ENCODE data around the gene CUX1.
"Not testable (repeated sequence)": the region's sequence is repeated elsewhere in the genome, so short reads cannot be mapped to it uniquely, and the experiment has no call there.

The CUX1 gene

GRCh38 chr7:102111061-102112041 is 293.9 kb downstream of the CUX1 start:
- DNase-seq = no peak

- no peak for DNase-seq
Measured at GRCh38 chr7:102115181-102115580, 297.8 kb downstream of the CUX1 start.

GRCh38 chr7:102115931-102116330 is 298.5 kb downstream of the CUX1 start:
- no peak for DNase-seq

- DNase-seq = no peak
Measured at GRCh38 chr7:102117743-102118142, 300.3 kb downstream of the CUX1 start.

GRCh38 chr7:102119213-102119651 is 301.8 kb downstream of the CUX1 start:
- no peak for DNase-seq

- DNase-seq = no peak
Measured at GRCh38 chr7:102119925-102120324, 302.5 kb downstream of the CUX1 start.

GRCh38 chr7:102120666-102121195 is 303.3 kb downstream of the CUX1 start:
- DNase-seq = no peak

GRCh38 chr7:102122026-102122425 is 304.6 kb downstream of the CUX1 start:
- DNase-seq = no peak

GRCh38 chr7:102125127-102125596 is 307.7 kb downstream of the CUX1 start:
- no peak for DNase-seq

GRCh38 chr7:102128303-102128702 is 310.9 kb downstream of the CUX1 start:
- no peak for DNase-seq

GRCh38 chr7:102129636-102130370 is 312.4 kb downstream of the CUX1 start:
- DNase-seq = no peak

GRCh38 chr7:102132209-102132752 is 314.9 kb downstream of the CUX1 start:
- no peak for DNase-seq

GRCh38 chr7:102138676-102139075 is 321.2 kb downstream of the CUX1 start:
- DNase-seq = no peak

- DNase-seq = no peak
Measured at GRCh38 chr7:102140952-102141370, 323.5 kb downstream of the CUX1 start.

GRCh38 chr7:102142433-102142832 is 325.0 kb downstream of the CUX1 start:
- not testable (repeated sequence) for DNase-seq

- no peak for DNase-seq
Measured at GRCh38 chr7:102146122-102146521, 328.7 kb downstream of the CUX1 start.

GRCh38 chr7:102147008-102147407 is 329.6 kb downstream of the CUX1 start:
- DNase-seq = no peak

- no peak for DNase-seq
Measured at GRCh38 chr7:102148799-102149198, 331.4 kb downstream of the CUX1 start.

GRCh38 chr7:102149416-102149815 is 332.0 kb downstream of the CUX1 start:
- DNase-seq = no peak

- DNase-seq = no peak
Measured at GRCh38 chr7:102150266-102150665, 332.8 kb downstream of the CUX1 start.

GRCh38 chr7:102152672-102153598 is 335.5 kb downstream of the CUX1 start:
- DNase-seq = no peak

- DNase-seq = no peak
Measured at GRCh38 chr7:102153599-102153946, 336.1 kb downstream of the CUX1 start.
